Neural cell (in vitro differentiated cells): ENCODE results near the gene MYO1D. TPM values are rescaled to one million over a fixed set of nuclear protein-coding genes. Genes with fewer than 3 reads are reported as not detected.

Experiments
- H2AFZ ChIP-seq: fragments of 200-600, 300-800 bp; sonication (generic), shearing (Covaris generic); 2 replicates; pipeline ENCODE4 v1.6.0; 2014; ENCODE audit warnings: low read depth, mild to moderate bottlenecking, antibody characterized with exemption, low read length, moderate library complexity
- H3F3A ChIP-seq: fragments of 200-600 bp; shearing (Covaris generic); 2 replicates; pipeline ENCODE4 v1.6.1; 2016; ENCODE audit warnings: mild to moderate bottlenecking, moderate library complexity, mixed read lengths, antibody characterized with exemption, low read length; ENCODE audit not compliant: insufficient read depth, poor library complexity, severe bottlenecking
- H3K27ac ChIP-seq: fragments of 200-600, 300-800 bp; sonication (generic), shearing (Covaris generic); 2 replicates; pipeline ENCODE4 v1.5.1; 2014; ENCODE audit warnings: mild to moderate bottlenecking, low read length, moderate library complexity
- H3K27me3 ChIP-seq: fragments of 300-800, 200-600 bp; sonication (generic), shearing (Covaris generic); 2 replicates; pipeline ENCODE4 v1.6.0; 2014; ENCODE audit warnings: mild to moderate bottlenecking, low read depth, low read length, moderate library complexity; ENCODE audit not compliant: insufficient read depth
- H3K36me3 ChIP-seq: fragments of 300-800, 200-600 bp; sonication (generic), shearing (Covaris generic); 2 replicates; pipeline ENCODE4 v1.5.1; 2014; ENCODE audit warnings: mild to moderate bottlenecking, antibody characterized with exemption, low read length, moderate library complexity; ENCODE audit not compliant: insufficient read depth
- H3K4me2 ChIP-seq: fragments of 300-800, 200-600 bp; sonication (generic), shearing (Covaris generic); 2 replicates; pipeline ENCODE4 v1.6.0; 2014; ENCODE audit warnings: mild to moderate bottlenecking, low read length
- H3K4me3 ChIP-seq: fragments of 300-800, 200-600 bp; sonication (generic), shearing (Covaris generic); 2 replicates; pipeline ENCODE4 v1.5.1; 2014; ENCODE audit warnings: mild to moderate bottlenecking, low read length, moderate library complexity
- H3K79me2 ChIP-seq: fragments of 200-600 bp; shearing (Covaris generic); replicated peaks from 2 replicates; pipeline ENCODE4 v1.6.0; 2014; ENCODE audit warnings: mild to moderate bottlenecking, low read length, moderate library complexity; ENCODE audit not compliant: insufficient read depth
- H3K9ac ChIP-seq: fragments of 300-800, 200-600 bp; sonication (generic), shearing (Covaris generic); 2 replicates; pipeline ENCODE4 v1.6.1; 2016; ENCODE audit warnings: mild to moderate bottlenecking, low read length, mixed read lengths
- H3K9me2 ChIP-seq: fragments of 200-600 bp; shearing (Covaris generic); 2 replicates; pipeline ENCODE4 v1.6.1; 2016; ENCODE audit warnings: mild to moderate bottlenecking, low read length, mixed read lengths; ENCODE audit not compliant: insufficient read depth
- H3K9me3 ChIP-seq: fragments of 200-600, 300-800 bp; sonication (generic), shearing (Covaris generic); 2 replicates; pipeline ENCODE4 v1.6.1; 2016; ENCODE audit warnings: mild to moderate bottlenecking, mixed run types, low read length, moderate library complexity, mixed read lengths
- H4K20me1 ChIP-seq: fragments of 200-600 bp; shearing (Covaris generic); 2 replicates; pipeline ENCODE4 v1.6.1; 2016; ENCODE audit warnings: mild to moderate bottlenecking, mixed run types; ENCODE audit not compliant: insufficient read depth
- EP300 ChIP-seq: fragments of 450-650 bp; conservative IDR thresholded peaks from 2 replicates; pipeline ENCODE4 v1.6.1; 2014; ENCODE audit warnings: antibody characterized with exemption, mild to moderate bottlenecking, moderate library complexity; ENCODE audit not compliant: poor library complexity, severe bottlenecking
- EZH2 ChIP-seq: fragments of 200-600, 300-800 bp; shearing (Covaris generic), sonication (generic); IDR thresholded peaks from 2 replicates; pipeline ENCODE4 v1.6.1; 2014; ENCODE audit warnings: antibody characterized with exemption, low read length, borderline replicate concordance, mild to moderate bottlenecking; ENCODE audit not compliant: insufficient read depth, poor library complexity, severe bottlenecking
- MXI1 ChIP-seq: fragments of 450-650 bp; conservative IDR thresholded peaks from 2 replicates; pipeline ENCODE4 v1.6.1; 2014; ENCODE audit warnings: antibody characterized with exemption, mild to moderate bottlenecking; ENCODE audit not compliant: poor library complexity, severe bottlenecking
- POLR2AphosphoS5 ChIP-seq: IDR thresholded peaks from 2 replicates; pipeline ENCODE4 v1.6.1; 2012
- RAD21 ChIP-seq: fragments of 450-650 bp; conservative IDR thresholded peaks from 2 replicates; pipeline ENCODE4 v1.6.1; 2014; ENCODE audit warnings: antibody characterized with exemption, mild to moderate bottlenecking, moderate library complexity
- SMC3 ChIP-seq: fragments of 450-650 bp; conservative IDR thresholded peaks from 2 replicates; pipeline ENCODE4 v1.6.1; 2014; ENCODE audit warnings: antibody characterized with exemption, mild to moderate bottlenecking, moderate library complexity; ENCODE audit not compliant: poor library complexity
- TAF1 ChIP-seq: IDR thresholded peaks from 2 replicates; pipeline ENCODE4 v1.6.1; 2012; ENCODE audit warnings: low read depth
- polyA plus RNA-seq: library from polyadenylated mRNA; depleted of rRNA; stranded (reverse); fragments of >200 nt; gene quantifications from 2 replicates; pipeline ENCODE4 v1.2.3, GENCODE V29; 2014
- TF ChIP-seq, protein P1 (sequence below): fragments of 450-650 bp; IDR thresholded peaks from 2 replicates; pipeline ENCODE4 v1.5.1; 2014; ENCODE audit warnings: antibody characterized with exemption, mild to moderate bottlenecking, moderate library complexity; ENCODE audit not compliant: poor library complexity, severe bottlenecking
- TF ChIP-seq, protein P2 (sequence below): IDR thresholded peaks from 2 replicates; pipeline ENCODE4 v1.6.1; 2012; ENCODE audit warnings: borderline replicate concordance

The MYO1D gene
- polyA plus RNA-seq, 1 donor from 2014 or later = 10.7 TPM

- no peak overlapping the region for H2AFZ ChIP-seq
- H3K27ac ChIP-seq = peak overlapping the region; percentile 96
- H3K4me2 ChIP-seq = peak overlapping the region; percentile 50
- TF ChIP-seq MXI1 = no peak
- no peak for TF ChIP-seq POLR2AphosphoS5
- TF ChIP-seq, protein P1, sequence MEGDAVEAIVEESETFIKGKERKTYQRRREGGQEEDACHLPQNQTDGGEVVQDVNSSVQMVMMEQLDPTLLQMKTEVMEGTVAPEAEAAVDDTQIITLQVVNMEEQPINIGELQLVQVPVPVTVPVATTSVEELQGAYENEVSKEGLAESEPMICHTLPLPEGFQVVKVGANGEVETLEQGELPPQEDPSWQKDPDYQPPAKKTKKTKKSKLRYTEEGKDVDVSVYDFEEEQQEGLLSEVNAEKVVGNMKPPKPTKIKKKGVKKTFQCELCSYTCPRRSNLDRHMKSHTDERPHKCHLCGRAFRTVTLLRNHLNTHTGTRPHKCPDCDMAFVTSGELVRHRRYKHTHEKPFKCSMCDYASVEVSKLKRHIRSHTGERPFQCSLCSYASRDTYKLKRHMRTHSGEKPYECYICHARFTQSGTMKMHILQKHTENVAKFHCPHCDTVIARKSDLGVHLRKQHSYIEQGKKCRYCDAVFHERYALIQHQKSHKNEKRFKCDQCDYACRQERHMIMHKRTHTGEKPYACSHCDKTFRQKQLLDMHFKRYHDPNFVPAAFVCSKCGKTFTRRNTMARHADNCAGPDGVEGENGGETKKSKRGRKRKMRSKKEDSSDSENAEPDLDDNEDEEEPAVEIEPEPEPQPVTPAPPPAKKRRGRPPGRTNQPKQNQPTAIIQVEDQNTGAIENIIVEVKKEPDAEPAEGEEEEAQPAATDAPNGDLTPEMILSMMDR = no peak
- no peak for TF ChIP-seq EP300
- TF ChIP-seq, protein P2, sequence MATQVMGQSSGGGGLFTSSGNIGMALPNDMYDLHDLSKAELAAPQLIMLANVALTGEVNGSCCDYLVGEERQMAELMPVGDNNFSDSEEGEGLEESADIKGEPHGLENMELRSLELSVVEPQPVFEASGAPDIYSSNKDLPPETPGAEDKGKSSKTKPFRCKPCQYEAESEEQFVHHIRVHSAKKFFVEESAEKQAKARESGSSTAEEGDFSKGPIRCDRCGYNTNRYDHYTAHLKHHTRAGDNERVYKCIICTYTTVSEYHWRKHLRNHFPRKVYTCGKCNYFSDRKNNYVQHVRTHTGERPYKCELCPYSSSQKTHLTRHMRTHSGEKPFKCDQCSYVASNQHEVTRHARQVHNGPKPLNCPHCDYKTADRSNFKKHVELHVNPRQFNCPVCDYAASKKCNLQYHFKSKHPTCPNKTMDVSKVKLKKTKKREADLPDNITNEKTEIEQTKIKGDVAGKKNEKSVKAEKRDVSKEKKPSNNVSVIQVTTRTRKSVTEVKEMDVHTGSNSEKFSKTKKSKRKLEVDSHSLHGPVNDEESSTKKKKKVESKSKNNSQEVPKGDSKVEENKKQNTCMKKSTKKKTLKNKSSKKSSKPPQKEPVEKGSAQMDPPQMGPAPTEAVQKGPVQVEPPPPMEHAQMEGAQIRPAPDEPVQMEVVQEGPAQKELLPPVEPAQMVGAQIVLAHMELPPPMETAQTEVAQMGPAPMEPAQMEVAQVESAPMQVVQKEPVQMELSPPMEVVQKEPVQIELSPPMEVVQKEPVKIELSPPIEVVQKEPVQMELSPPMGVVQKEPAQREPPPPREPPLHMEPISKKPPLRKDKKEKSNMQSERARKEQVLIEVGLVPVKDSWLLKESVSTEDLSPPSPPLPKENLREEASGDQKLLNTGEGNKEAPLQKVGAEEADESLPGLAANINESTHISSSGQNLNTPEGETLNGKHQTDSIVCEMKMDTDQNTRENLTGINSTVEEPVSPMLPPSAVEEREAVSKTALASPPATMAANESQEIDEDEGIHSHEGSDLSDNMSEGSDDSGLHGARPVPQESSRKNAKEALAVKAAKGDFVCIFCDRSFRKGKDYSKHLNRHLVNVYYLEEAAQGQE = no peak
- TF ChIP-seq TAF1 = no peak
- no peak for TF ChIP-seq EZH2
- TF ChIP-seq SMC3 = no peak
- TF ChIP-seq RAD21 = no peak
- H3F3A ChIP-seq = no peaks in the 10 kb centered on the region
- H3K9me3 ChIP-seq = no peaks in the 10 kb centered on the region
- peaks cover 26% of the 10 kb centered on the region for H3K36me3 ChIP-seq
- H4K20me1 ChIP-seq = peaks cover 10% of the 10 kb centered on the region
- peak overlapping the region; percentile 88 for H3K4me3 ChIP-seq
- H3K79me2 ChIP-seq = peaks cover 50% of the 10 kb centered on the region
- H3K9ac ChIP-seq = peak overlapping the region; percentile 96
- H3K27me3 ChIP-seq = no peaks in the 10 kb centered on the region
- H3K9me2 ChIP-seq = no peaks in the 10 kb centered on the region
These were observed 387.4 kb downstream of the MYO1D start for GRCh38 chr17:32489320-32490100.

GRCh38 chr17:32488604-32489180 lies 388.2 kb downstream of the MYO1D start:
- Histone ChIP-seq H3K4me2 (peak overlapping the region; percentile 50), H3K9ac (peak overlapping the region; percentile 96), H3K27me3 (no peaks in the 10 kb centered on the region), H3K9me2 (no peaks in the 10 kb centered on the region), H4K20me1 (peaks cover 10% of the 10 kb centered on the region), H3K36me3 (peaks cover 26% of the 10 kb centered on the region), H2AFZ (no peak overlapping the region), H3K4me3 (peak overlapping the region; percentile 88), H3K79me2 (peaks cover 50% of the 10 kb centered on the region), H3K9me3 (no peaks in the 10 kb centered on the region), H3F3A (peaks cover 3% of the 10 kb centered on the region), H3K27ac (peak overlapping the region; percentile 96)
- TF ChIP-seq POLR2AphosphoS5 (no peak), MXI1 (no peak), RAD21 (no peak), EZH2 (no peak), TAF1 (no peak), SMC3 (no peak), EP300 (no peak)
- TF ChIP-seq, protein P2 = no peak
- TF ChIP-seq, protein P1 = no peak
